Forelimb muscle (tissue), 1 donor: ENCODE measurements around the gene ADAMTS16. TPM values are rescaled to one million over a fixed set of nuclear protein-coding genes. Genes with fewer than 3 reads are reported as not detected.

Experiments used
- DNase-seq: peaks from one replicate; pipeline ENCODE4 v3.0.0-alpha.2; 2013; ENCODE audit warnings: low read depth
- polyA plus RNA-seq: library from polyadenylated mRNA; unstranded; fragments of 120-200 nt; gene quantifications from one replicate; pipeline ENCODE4 v1.2.1, GENCODE V29; 2013; ENCODE audit not compliant: insufficient read length

Gene ADAMTS16
- polyA plus RNA-seq, 1 donor, result 5.3 TPM

DNA sequence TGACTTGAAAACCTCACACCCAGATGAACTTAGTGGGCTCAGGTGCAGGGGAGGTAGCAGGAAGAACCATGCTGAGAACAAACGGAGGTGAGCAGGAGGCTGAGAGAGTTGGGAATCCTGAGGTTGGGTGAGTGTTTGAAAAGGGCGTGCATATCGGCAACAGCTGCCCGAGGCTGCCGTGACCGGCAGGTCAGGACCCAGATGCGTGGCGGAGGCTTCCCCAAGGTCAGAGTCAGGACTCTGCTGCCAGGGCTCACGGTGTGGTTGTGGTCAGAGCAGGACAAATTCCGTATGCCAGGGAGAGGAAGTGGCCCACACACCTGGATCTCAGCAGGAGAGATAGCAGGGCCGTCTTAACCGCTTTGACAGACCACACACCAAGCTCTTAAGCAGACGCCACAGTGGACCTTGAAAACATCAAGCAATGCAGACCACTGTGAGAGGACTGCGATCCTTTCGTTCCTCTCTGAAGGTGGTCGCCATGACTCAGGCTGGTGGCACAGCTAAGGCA is 43.1 kb downstream of the ADAMTS16 start:
- DNase-seq, result no peak

DNA sequence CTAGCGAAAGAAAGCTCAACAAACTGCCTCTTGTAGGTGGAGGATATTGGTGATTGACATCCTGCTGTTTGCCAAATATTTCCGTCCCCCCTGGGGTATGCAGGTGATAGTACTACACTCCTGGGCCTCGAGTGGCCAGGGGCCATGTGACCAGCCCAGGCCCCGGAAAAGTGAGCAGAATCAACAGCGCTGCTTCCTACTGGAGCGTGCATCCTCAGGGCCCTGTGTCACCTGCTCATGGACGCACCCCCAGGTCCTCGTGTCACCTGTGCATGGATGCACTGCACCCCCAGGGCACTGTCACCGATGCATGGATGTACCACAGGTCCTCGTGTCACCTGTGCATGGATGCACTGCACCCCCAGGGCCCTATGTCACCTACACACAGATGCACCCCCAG is 43.8 kb downstream of the ADAMTS16 start:
- DNase-seq, result no peak

DNA sequence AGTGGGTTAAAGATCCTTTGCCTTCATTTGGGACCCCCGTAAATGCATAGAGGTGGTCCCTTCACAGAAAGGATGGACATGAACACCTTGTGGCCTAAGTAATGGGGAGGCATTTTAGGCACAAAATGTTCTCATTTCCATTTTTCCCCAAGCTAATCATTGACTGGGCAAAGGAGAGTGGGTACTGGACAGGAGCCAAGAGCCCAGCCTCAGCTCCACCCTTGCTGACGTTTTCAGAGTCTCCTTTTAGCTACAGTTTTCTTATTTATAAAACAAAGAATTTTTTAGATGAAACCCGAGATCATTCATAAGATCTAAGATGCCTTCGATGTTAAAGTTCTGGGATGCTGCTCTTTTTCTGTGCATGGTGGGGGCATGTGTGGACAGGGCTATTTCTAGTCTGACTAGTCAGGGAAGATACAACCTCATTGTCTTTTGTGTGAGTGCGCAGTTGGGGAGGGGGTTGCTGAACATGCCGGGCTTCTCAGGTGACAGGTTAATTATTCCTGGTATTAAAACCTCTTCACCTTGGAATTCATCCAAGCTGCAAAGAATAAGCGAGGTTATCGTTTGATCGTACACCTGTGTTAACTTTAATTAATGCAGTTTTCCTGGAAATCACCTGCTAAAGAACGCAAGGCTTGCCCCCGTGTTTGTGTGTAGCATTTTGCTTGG is 48.4 kb downstream of the ADAMTS16 start:
- DNase-seq, result no peak

DNA sequence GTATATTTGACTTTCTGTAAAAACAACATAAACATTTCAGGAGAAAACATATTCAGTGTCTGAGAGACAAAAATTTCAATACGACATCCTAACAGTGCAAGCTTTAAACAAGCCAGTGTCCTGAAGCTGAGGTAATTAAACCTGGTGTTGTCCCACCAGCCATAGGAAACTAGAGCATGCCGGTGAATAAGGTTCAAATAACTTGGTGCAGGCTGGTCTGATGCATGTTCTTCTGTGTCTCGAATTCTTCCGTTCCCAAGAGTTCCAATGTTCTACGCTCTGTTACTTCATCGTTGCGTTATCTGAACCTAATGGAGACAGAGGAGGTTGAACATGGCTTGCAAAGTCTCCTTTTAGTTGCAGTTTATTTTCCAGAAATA is 48.9 kb downstream of the ADAMTS16 start:
- DNase-seq, result no peak

DNA sequence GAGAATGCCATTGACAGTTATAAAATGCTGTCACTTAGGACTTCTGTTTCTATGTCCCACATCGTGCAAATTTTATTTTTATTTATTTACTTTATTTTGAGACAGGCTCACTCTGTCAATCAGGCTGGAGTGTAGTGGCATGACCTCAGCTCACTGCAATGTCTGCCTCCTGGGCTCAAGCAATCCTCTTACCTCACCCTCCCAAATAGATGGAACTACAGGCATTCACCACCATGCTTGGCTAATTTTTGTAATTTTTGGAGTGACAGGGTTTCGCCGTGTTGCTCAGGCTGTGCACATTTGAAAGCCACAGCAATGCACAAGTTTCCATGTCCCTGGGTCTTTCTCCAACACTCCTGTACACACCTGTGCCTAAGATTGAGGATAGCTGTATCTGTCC is 51.8 kb downstream of the ADAMTS16 start:
- no peak for DNase-seq

DNA sequence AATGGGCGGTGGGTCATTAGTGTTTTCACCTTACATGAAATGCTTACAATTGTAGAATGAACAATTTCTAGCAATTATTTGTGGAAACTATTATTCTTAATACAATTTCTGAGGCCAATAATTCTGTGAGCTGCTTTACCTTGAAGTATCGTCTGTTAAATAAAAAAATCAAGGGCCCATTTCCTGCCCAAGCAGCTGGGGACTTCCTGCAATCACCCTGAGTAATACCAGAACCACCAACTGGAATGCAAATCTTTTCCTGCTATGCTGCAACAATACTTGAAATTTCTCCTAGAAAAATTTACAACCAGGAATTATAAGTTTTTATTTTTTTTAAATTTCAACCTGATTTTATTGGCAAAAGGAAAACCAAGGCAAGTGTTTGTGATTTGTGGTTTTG is 52.6 kb downstream of the ADAMTS16 start:
- no peak for DNase-seq

DNA sequence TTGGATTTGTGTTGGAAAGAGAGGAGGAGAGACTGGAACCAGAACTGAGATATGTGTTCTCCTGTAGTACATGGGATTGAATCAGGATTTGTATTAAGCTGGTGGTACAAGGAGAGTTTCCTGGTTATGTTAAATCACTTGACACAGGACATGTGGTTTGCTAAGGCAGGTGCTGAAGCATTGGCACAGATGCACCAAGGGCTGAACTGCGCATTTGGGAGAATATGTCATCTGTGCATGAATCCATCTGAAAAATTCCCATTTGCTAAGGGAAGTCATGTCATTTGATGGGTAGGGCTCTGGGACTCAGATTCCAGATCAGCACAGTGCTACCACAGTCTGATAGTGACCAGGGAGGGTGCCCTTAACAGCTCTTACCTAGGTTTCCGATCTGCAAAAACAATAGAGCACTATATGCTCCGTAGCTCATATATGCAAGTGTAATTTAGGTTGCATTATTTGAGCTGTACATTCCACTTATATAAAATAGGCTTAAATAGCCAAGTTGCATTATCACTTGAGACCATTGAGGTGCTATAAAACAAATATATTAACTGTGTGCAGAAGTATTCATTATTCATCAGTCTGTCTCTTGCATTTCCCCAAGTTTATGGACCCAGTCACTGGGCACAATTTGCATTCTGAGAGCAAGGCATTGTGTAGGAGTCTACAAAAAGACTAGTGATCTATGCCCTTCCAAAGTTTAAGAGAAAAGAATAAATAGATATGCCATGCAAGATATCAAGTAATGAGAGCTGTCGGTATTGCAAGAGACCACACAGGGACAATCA is 55.2 kb downstream of the ADAMTS16 start:
- no peak for DNase-seq

DNA sequence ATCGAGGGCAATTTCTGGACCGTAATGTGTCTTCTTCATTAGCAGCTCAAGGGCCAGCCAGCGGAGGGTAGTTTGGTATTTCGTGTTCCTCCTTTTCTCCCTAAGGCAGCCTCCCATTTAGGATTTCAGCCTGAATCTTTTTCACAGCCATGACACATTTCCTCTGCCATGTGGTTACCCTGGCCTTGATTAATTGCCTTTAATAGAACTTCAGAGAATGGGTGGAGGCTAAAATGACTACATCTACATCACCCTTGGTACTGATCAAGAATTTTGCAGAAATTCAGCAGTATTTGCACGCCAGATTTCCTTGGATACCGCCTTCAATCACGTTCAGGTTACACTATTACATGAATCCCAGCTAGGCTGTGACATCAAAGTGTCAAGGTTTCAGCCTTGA is 58.0 kb downstream of the ADAMTS16 start:
- no peak for DNase-seq

DNA sequence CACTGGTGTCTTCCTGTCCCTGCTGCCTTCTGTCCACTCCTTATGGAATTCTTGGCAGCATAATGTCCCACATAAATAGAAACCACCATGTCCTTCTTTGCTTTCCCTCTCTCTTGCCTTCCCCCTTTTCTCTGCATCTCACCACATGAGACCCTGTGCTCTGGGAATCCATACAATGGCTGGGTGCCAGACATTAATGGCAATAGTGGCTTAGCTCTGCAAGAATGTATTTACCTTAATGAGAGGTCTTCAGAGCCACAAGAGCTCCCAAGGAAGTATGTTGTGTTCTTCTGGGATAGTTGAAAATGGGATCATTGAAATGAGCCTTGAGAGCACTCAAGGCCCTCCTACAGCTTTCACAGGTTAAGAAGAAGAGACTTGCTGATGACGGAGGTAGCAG is 58.7 kb downstream of the ADAMTS16 start:
- DNase-seq, result no peak

DNA sequence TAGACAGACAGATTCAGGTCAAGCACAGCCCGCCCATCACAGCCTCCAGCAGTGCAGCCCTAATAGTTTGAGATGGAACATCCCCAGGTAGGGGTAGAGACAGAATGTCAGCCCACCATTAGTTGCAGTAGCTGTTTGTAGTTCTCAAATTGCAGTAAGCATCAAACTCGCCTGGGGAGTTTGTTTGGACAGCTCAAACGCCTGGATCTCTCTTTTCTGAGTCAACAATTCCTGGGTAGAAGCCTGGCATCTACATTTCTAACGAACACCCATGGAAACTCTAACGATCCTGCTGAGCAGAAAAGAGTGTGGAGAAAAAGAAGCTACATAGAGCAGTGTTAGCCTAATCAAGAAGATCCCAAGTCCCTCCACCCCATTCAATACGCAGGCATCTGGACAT is 59.4 kb downstream of the ADAMTS16 start:
- DNase-seq, result no peak

DNA sequence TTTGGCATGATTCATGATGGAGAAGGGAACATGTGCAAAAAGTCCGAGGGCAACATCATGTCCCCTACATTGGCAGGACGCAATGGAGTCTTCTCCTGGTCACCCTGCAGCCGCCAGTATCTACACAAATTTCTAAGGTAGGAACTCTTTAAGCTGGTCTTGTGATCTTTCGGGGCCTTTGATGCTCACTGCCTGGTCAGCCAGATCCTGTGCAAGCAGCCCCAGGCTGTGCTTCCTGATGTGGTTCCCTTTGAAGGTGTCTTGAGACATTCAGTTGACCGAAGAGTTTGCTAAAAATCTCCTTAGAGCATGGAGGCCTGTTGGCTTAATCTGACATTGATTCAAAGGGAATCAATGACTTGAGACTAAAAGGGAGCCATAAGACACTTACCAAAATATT is 60.0 kb downstream of the ADAMTS16 start:
- no peak for DNase-seq

DNA sequence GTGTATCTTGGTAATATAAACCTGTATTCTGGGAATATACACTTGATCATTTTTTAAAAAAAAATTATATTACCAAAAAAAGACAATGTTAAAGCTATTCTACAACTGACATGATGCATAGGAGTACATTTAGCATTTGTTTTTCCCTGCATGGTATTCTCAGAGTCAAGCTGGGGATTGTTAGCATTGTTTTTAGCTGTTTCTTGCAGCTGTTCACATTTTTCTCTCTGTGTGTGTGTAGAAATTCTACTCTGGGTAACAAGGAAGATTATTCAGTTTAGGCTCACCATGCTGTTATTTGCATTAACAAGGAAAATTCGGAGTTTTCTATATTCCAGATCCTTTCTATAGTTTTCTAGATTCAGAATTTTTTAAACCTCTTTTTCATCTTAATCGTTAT is 62.2 kb downstream of the ADAMTS16 start:
- no peak for DNase-seq

DNA sequence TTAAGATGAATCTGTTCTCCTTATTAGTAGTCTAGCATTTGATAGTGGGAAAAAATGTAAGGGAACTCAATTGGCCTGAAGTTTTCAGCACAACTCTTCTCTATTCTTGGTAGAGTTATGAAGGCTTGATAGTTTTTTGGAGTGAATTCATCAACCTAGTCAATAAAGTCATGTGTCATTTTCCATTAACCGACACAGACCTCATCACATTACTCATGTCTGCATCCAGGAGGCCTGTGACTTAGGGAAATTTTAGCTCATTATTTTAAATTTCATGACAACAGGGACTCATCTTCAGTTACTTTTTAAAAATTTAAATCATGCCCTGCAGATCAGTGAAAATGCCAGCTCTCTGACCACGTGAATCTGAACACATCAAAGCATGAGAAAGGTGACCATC is 63.3 kb downstream of the ADAMTS16 start:
- no peak for DNase-seq

DNA sequence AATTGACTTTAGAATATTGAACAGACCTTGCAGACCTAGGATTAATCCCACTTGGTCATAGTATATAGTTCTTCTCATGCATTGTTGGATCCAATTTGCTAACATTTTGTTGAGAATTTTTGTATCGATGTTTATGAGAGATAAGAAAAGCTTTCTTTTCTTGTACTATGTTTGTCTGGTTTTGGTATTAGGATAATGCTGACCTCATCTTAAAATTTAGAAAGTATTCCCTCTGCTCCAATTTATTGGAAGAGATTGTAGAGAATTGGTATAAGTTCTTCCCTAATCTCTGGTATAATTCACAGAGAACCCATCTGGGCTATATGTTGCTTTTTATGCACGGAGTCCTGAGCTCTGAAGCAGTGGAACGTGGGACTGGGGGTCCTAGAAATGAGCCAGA is 67.7 kb downstream of the ADAMTS16 start:
- DNase-seq, result no peak

DNA sequence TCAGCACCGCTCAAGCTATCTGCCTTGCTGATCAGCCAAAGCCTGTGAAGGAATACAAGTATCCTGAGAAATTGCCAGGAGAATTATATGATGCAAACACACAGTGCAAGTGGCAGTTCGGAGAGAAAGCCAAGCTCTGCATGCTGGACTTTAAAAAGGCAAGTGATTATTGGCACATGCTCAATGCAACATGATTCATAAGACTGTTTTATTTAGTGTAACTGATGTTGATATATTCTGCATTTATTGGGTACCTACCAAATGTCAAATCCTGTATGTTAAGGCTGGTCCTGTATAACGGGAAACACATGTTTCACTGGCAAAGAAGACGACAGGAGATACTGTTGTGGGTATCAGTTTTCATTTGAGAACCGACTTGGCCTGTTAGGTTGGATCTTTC is 69.0 kb downstream of the ADAMTS16 start:
- DNase-seq, result no peak

DNA sequence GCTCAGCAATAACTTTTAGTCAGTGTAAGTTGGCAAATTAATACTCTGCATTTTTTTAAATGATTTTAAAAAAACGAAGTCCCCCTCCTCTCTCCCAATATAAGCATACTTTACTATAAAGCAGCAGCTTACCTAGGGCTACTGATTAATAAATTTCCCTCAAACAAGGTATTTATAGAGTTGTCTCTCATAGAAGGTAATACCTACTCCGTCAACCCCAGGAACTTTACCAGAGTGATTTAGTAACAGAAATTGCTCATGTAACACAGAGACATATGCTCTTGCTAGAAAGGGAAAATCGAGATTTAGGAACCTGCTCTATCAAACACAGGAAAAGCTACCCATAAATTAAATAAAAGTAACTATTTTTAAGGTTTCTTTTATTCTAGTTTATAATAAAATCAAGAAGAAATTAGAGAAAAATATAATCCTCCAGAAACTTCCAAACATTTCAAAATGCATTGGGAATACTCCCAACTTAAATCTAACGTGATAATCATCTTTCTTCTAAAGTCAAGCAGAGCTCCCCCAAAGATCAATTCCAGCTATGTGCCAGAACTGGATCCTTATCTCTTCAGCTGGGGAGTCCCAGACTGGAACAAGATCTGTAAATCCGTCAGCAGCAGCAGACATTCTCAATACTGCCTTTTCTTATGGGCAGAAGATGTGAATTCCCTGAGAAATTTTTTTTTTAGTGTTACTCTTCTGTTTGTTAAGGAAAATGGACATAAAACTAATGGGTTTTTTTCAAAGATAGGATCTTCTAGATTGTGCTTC is 69.6 kb downstream of the ADAMTS16 start:
- no peak for DNase-seq

DNA sequence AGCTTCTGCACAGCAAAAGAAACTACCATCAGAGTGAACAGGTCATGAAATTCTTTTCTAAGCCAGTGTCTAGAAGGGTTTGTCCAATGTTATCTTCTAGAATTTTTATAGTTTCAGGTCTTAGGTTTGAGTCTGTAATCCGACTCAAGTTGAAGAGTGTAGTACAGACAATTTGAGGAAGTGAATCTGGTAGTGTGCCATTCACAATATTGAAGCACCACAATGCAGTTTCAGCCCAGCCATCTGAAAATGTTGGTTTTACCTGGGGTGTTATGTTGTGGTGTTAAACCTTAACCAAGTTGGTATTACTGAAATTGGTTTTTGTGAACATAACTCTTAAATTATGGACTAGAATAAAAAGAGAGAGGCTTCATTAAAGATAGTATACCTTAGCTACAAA is 77.2 kb downstream of the ADAMTS16 start:
- no peak for DNase-seq

DNA sequence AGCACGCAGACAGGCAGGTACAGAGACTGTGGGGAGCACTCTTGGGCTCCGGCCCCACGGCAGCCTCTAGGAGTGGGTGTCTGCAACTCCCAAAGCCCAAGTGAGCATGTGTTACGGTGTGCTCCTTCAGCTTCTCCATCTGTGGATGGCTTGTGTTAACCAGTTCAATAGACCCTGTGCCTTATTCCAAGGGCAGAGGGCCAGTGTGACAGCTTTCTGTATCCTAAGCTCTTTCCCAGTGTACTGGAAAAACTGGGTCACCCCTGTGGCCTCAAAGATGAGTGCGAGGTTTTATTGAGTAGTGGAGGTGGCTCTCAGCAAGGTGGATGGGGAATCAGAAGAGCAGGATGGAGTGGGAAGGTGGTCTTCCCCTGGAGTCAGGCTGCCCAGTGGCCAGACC is 78.3 kb downstream of the ADAMTS16 start:
- no peak for DNase-seq

DNA sequence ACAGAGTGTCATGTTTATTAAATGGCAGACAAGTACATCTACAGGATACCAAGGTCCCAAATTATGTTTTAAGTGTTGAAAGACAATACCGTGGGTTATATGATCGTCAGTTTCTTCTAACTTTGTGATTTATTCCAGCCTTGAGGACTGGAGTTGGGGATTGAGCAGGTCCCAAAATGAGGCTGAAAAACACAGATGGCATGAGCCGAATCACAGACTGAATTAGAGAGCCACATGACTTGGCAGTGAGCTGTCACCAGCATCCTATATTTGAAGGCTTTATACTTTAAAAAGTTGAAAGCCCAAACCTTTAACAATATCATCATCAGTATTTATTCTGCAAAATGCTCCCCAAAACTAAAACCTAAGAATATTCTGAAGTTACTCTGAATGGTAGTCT is 79.4 kb downstream of the ADAMTS16 start:
- DNase-seq, result no peak

DNA sequence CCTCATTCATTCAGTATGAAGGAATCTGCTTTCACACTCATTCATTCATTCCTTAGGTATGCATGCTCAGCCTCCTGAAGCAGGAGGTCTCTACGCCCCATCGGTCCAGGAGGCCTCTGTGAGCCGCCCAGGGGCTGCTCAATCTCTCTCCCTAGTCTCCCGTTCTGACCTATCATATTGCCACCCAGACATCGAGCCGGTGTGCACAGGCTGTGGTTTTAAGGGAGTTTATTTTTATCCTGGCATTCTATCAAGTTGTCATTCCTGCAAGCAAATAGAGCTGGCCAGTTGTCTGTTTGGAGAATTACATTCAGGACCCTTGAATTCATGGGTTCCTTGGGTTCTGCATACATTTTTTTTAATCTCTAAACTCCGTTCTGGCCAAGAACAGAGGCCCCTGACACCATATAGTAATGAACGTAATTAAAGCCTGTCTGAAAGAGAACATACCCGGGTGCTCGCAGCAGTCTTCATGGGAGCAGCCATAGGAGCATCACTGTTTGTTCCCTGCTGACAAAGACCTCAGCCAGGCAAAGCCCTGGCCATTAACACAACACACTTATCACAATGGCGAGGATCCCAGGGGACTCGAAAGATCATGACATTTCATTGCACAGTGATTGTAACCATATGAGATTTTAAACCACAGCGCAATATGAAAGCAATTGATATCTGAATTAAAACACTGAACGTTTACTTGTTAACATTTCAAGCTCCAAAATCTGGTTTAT is 80.9 kb downstream of the ADAMTS16 start:
- no peak for DNase-seq

DNA sequence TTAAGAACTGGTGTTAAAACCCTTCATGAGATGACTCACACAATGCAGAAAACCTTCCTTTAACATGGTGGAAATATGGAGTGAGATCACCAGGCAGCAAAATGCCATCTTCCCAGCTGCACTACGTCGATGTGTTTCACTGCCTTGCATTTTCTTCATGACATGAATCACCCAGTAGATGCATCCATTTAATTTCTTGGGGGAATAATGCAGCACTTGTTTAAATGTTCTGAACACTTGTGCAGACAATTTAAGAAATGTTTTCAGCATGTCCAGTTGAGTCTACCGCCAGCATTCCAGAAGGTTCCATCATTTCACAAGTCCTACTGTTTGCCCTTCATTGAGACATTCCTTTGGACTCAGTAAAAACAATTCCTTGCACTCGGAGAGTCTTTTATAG is 81.6 kb downstream of the ADAMTS16 start:
- DNase-seq, result no peak

DNA sequence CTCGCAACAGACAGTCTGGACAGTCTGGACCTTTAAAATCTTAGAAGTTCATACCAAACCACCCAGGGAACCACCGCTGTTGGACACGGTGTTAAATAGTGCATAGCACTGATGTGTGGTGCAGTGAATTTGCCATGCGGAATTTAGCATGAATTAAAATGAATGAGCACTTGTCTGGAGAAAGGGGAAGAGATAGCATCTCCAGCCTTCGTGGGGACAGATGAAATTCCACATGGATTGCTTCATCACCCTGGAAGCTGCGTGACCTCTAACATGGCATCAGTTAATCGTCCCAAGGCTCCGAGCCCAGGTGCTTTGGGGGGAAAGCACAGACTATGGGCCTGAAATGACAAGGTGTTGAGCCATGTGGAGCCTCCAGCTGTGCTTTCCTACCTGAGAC is 91.4 kb downstream of the ADAMTS16 start:
- DNase-seq, result no peak
